Neural cell (in vitro differentiated cells): ENCODE measurements around the gene MBD2.
A peak's percentile ranks its signal among the peaks of the same experiment; 100 is the strongest.

ENCODE experiments used
- EP300 ChIP-seq: fragments of 450-650 bp; conservative IDR thresholded peaks from 2 replicates; pipeline ENCODE4 v1.6.1; 2014; ENCODE audit warnings: antibody characterized with exemption, mild to moderate bottlenecking, moderate library complexity; ENCODE audit not compliant: poor library complexity, severe bottlenecking
- POLR2AphosphoS5 ChIP-seq: IDR thresholded peaks from 2 replicates; pipeline ENCODE4 v1.6.1; 2012
- TF ChIP-seq, protein P1 (sequence below): fragments of 450-650 bp; IDR thresholded peaks from 2 replicates; pipeline ENCODE4 v1.5.1; 2014; ENCODE audit warnings: antibody characterized with exemption, mild to moderate bottlenecking, moderate library complexity; ENCODE audit not compliant: poor library complexity, severe bottlenecking

DNA sequence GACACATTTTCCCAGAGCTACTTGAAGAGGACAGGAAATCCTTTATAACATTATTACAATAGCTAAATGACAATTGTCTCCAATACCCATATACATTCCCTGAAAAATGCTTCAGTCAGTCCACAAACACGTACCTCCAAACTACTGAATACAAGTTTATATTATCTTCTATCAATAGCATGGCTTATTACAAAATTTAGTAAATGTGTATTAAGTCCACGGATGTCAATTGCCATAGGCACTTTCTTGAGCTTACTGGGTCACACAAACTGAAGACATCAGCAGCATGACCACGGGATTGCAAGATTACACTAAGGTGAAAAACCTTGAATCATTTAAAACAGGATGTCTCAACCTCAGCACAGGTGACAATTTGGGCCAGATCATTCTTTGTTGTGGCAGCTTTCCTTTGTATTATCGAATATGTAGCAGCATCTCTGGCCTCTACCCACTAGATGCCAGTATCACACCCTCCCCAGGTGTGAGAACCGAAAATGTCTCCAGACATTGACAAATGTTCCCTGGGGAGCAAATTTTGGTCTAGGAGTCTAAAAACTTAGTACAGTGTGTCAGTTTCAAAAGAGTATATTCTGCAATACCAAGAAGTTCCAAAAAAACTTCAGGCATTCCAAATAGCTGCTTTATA lies 1.4 kb downstream of the MBD2 start:
- TF ChIP-seq, protein P1, sequence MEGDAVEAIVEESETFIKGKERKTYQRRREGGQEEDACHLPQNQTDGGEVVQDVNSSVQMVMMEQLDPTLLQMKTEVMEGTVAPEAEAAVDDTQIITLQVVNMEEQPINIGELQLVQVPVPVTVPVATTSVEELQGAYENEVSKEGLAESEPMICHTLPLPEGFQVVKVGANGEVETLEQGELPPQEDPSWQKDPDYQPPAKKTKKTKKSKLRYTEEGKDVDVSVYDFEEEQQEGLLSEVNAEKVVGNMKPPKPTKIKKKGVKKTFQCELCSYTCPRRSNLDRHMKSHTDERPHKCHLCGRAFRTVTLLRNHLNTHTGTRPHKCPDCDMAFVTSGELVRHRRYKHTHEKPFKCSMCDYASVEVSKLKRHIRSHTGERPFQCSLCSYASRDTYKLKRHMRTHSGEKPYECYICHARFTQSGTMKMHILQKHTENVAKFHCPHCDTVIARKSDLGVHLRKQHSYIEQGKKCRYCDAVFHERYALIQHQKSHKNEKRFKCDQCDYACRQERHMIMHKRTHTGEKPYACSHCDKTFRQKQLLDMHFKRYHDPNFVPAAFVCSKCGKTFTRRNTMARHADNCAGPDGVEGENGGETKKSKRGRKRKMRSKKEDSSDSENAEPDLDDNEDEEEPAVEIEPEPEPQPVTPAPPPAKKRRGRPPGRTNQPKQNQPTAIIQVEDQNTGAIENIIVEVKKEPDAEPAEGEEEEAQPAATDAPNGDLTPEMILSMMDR, result peak; percentile 49
- TF ChIP-seq EP300, result no peak
- no peak for TF ChIP-seq POLR2AphosphoS5
